NCI-H146 (cell line): ENCODE measurements around the gene LRRC10.
"Not testable (repeated sequence)": the region's sequence is repeated elsewhere in the genome, so short reads cannot be mapped to it uniquely, and the experiment has no call there.

Source experiments
- DNase-seq: peaks from one replicate; lab custom pipeline; 2025; lab: John Stamatoyannopoulos, UW

Gene LRRC10

DNA sequence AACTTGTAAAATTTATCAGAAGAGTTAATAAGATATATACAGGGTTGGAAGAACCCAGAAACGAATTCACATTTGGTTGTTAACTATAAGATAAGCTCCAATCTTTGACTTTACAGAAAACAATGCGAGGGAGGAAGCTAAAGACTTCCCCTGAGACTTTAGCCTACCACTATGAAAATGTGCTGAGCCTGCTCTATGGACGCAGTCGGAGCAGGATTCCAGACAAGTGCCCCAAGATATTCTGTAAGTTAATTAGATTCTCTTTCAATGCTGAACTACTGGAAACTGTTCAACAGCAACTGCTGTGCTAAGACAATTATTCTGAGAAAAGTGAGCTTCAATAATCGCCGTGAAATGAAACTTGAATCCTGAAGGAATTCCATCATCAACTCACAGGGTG lies 8.3 kb upstream of the LRRC10 start:
- DNase-seq: no peak

- DNase-seq: no peak
These were observed 5.3 kb upstream of the LRRC10 start for GRCh38 chr12:69616025-69616424.

DNA sequence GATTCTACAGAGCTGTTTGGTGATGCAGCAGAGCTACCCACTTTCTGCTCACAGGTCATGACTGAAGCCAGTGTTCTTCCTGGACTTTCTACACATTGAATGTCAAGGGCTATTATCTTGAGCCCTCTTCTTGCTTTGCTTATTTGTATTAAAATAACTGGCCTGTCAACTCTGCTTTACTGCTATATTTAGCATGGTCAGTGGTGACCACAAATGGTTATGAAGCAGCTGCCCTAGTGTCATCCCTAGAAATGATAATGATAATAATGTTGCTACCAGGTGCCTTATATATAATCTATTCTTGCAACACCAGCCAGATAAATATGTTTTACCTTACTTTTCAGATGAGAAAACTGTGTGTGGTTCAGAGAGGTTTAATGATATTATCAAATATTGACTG lies 2.6 kb upstream of the LRRC10 start:
- no peak for DNase-seq

DNA sequence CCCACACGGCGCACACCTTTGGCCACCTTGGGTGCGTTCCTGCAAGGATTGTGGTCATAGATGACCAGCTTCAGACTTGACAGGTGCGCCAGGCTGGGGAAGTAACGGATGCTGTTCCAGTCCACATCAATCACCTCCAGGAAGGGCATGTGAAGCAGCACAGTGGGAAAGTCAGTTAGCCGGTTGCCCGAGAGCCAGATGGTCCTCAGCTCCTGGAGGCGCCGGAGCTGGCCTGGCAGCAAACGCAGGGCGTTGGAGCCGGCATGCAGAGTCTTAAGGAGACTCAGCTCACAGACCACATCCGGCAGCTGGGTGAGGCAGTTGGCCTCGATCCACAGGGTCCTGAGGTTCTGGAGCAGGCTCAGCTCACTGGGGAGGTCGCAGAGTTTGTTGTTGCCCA lies 581 bp downstream of the LRRC10 start:
- DNase-seq: no peak

GRCh38 chr12:69608114-69608513 lies 2.6 kb downstream of the LRRC10 start:
- no peak for DNase-seq

GRCh38 chr12:69604275-69604674 lies 6.4 kb downstream of the LRRC10 start:
- DNase-seq: not testable (repeated sequence)

DNA sequence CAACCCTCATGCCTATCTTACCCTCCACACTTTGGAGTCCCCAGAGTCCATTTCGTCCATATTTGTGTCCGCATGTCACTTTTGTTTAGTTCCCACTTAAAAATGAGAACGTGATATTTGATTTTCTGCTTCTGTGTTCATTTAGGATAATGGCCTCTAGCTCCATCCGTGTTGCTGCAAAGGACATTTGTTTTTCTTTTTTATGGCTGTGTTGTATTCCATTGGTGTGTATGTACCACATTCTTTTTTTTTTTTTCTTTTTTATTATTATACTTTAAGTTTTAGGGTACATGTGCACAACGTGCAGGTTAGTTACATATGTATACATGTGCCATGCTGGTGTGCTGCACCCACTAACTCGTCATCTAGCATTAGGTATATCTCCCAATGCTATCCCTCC lies 7.2 kb downstream of the LRRC10 start:
- not testable (repeated sequence) for DNase-seq

- no peak for DNase-seq
These were observed 7.8 kb downstream of the LRRC10 start for GRCh38 chr12:69602954-69603353.

DNA sequence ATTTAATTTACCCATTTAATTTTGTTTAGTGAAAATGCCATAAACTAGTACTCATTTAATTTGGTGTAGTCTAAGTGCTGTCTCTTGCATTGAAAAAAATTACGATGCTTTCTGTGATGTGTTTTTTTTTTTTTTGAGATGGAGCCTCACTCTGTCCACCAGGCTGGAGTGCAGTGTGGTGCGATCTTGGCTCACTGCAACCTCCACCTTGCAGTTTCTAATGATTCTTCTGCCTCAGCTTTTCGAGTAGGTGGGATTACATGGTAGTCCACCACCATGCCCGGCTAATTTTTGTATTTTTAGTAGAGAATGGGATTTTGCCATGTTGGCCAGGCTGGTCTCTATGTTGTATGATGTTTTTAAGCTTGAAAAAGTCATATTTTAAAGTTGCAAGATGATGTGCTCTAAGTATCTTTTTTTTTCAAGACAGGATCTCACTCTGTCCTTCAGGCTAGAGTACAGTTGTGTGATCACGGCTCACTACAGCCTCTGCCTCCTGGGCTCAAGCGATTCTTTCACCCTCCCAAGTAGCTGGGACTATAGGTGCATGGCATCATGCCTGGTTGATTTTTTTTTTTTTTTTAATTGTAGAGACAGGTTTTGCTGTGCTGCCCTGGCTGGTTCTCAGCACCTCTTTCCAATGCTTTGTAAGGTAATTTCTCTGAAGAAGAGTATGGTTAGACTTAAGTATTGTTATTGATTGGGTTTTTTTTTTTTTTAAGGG lies 8.6 kb downstream of the LRRC10 start:
- DNase-seq: no peak

DNA sequence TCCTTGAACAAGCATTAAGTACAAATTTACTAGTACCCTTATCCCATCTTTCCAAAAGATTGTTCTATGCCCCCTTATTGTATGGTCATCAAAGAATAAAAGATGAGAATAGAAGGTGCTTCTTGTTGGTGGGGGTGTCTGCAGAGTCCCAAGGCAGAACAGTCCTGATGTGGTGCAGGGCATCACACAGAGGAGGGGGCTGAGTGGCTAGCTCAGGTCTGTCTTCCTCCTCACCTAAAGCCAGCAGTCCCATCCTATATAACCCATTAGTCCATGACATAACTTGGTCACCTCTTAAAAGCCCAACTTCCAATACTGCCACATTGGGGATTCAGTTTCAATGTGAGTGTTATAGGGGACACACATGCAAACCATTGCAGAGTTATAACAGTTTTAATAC lies 9.9 kb downstream of the LRRC10 start:
- DNase-seq: no peak

DNA sequence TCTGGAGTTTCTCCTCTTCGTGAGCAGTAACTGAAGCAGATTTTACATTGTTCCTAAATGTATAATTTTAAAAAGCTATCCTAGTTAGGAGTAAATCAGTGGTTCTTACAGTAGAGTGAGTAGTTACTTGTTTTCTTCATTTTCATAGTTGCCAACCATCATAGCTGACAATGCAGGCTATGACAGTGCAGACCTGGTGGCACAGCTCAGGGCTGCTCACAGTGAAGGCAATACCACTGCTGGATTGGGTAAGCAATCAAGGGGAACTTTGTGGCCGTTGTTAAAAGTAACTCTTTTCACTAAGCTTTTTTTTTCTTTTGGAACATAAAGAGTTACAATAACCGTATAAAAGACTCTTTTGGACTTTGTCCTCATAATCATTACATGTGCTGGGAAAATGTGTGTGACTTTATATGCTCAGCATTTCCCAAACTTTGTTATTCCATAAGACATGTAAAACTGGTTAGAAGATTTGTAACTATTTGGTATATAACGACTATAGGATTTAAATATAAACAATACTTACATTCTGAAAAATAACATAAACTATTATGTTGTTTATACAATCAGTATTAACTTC lies 12.4 kb downstream of the LRRC10 start:
- no peak for DNase-seq

GRCh38 chr12:69595689-69596088 lies 15.0 kb downstream of the LRRC10 start:
- no peak for DNase-seq

DNA sequence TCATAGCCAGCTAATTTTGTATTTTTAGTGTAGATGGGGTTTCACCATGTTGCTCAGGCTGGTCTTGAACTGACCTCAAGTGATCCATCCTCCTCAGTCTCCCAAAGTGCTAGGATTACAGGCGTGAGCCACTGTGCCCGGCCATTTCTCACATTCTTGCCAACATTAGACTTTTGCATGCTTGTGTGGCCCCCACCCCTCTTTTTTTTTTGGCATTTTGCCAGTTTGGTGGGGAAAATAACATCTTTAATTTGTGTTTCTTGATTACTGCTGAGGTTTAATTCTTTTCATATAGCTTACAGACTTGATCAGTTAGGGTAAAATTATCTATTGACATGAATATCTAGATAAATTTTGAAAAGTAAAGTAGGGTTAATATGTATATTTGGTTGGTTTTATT lies 21.6 kb downstream of the LRRC10 start:
- DNase-seq: no peak

- DNase-seq: no peak
These were observed 22.2 kb downstream of the LRRC10 start for GRCh38 chr12:69588527-69588926.

GRCh38 chr12:69585189-69586062 lies 25.3 kb downstream of the LRRC10 start, which contains the start of gene CCT2:
Gene CCT2, plus strand, starts transcription at chr12:69585459. Its CDS starts 63 bp downstream, at chr12:69585522.
- peak; percentile 97 for DNase-seq

DNA sequence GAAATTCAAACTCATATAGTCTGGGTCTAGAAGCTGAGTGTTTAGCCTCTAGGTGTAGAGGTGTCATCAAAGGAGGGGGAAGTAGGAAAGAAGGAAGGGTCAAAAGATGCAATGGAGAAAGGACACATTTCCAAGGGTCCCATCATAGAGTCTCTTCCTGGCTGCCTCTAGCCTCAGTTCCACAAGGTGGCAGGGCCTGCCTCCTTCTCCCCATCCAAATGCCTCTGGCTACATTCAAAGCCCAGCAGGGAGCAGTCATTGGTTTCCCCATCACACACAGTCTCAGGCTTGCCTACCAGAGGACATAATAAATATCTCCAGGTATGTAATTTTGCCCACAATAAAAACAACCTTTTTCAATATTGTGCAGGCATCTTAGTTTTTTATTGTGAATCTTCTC lies 27.5 kb downstream of the LRRC10 start:
- DNase-seq: peak; percentile 6

DNA sequence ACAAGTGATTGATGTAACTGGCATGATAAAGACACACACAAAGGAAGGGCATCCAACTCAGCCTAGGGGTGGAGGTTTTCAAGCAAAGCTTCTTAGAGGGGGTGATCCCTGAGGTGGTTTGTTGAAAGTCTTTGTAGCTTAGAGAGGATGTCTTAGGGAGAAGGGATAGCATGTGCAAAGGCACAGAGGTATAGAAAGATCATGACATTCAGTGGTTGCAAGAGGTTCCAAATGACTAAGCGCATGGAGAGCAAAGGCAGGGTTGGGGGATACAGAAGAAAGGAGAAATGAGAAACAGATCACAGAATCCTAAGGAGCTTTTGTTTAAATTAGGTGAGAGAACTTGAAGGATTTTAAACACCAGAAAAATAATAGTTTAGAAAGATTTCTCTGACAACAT lies 30.6 kb downstream of the LRRC10 start:
- no peak for DNase-seq

DNA sequence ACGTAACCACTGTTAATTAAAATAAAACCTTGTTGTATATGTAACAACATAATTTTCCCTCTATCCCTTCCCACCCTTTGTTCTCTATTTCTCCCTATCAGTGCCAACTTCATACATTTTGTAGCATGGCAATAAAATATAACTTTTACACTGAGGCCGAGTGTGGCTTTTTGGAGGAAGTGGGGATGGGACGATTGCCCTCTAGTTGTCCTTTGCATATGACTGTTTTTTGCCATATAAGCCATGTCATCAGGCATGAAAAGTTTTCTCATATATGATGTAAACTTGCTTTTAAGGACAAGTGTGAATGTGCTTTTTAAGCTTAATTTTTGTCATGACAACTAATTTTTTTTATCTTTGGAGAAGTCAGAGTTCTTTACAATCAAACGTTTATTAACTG lies 31.7 kb downstream of the LRRC10 start:
- no peak for DNase-seq

GRCh38 chr12:69578283-69578682 lies 32.4 kb downstream of the LRRC10 start:
- no peak for DNase-seq

GRCh38 chr12:69575346-69575745 lies 35.4 kb downstream of the LRRC10 start:
- DNase-seq: no peak

DNA sequence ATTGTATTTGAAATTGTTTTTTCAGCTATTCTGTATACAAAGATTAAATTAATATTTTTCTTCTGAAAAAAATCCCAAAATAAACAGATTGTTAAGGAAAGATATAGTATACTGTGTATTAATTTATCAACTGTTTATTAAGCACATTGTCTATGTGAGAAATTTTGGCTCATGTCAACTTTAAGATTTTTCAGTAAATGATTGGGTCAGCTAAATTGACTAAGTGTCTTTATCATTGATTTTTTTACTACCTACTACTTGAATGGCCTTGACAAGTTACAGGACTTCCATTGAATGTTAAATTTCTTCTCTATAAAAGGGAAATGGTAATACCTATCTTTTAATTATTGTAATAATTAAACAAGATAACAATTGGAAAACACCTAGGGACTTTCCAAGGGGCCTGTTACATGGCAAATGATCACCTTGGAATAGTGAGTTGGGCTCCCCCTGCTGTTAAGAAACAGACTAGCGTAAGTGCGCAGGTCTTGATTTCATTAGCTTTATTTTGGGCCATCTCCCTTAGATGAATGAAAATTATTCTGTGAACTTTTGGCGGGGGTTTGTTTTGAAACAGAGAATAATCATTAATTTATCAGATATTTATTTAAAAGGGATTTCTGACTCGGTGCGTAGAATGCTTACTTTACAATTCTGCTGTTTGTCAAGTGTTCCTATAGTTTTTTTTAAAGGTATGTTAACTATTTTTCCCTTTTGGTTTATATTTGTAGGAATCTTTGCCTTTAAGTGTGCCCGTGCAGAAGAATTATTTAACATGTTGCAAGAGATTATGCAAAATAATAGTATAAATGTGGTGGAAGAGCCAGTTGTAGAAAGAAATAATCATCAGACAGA lies 39.9 kb downstream of the LRRC10 start:
- peak; percentile 61 for DNase-seq

- DNase-seq: no peak
These were observed 40.6 kb downstream of the LRRC10 start for GRCh38 chr12:69570000-69570516.
